Activated CD8-positive, alpha-beta memory T cell treated with anti-CD3 and anti-CD28 coated beads, Interleukin-2, amount 50 U/mL, for 48 hours (primary cell): ENCODE measurements around the gene ALDH3B2.

ENCODE experiments used
- DNase-seq: peaks from one replicate; pipeline ENCODE4 v3.0.0-alpha.2; 2020

The ALDH3B2 gene

GRCh38 chr11:67612751-67613150, 61.7 kb downstream of the ALDH3B2 start:
- no peak for DNase-seq
